ENCODE measurements around the gene DCC.

- TF ChIP-seq CTCF (conservative IDR thresholded peaks at IDR 0.05) (no peak), ZFX (IDR thresholded peaks at IDR 0.05) (no peak)
Measured at GRCh38 chr18:52439457-52439856, 99.5 kb downstream of the DCC start.

Data from C4-2B (cell line).